SU-DHL-6 (cell line): ENCODE measurements around the gene EIF4B.

ENCODE experiments used
- H2AFZ ChIP-seq: fragments of 200-600 bp; sonication (generic); 2 replicates; pipeline ENCODE4 v1.6.1; 2014; ENCODE audit warnings: low read depth, mild to moderate bottlenecking, moderate library complexity, mixed read lengths, antibody characterized with exemption, low read length; ENCODE audit not compliant: severe bottlenecking
- H3F3A ChIP-seq: fragments of 200-600 bp; shearing (Covaris generic); 2 replicates; pipeline ENCODE4 v1.6.0; 2016; ENCODE audit warnings: antibody characterized with exemption, mild to moderate bottlenecking; ENCODE audit not compliant: insufficient read depth
- H3K27ac ChIP-seq: fragments of 200-600 bp; sonication (generic); 2 replicates; pipeline ENCODE4 v1.5.1; 2016; ENCODE audit warnings: low read depth, mild to moderate bottlenecking, low read length, moderate library complexity, mixed read lengths
- H3K27me3 ChIP-seq: fragments of 200-600 bp; sonication (generic), shearing (Covaris generic); 2 replicates; pipeline ENCODE4 v1.6.0; 2014; ENCODE audit warnings: mild to moderate bottlenecking, low read length
- H3K36me3 ChIP-seq: fragments of 200-600 bp; sonication (generic); 2 replicates; pipeline ENCODE4 v1.6.1; 2014; ENCODE audit warnings: mild to moderate bottlenecking, low read length, mixed read lengths
- H3K4me2 ChIP-seq: fragments of 300-600, 200-600 bp; shearing (Covaris generic), sonication (generic); 2 replicates; pipeline ENCODE4 v1.6.0; 2014; ENCODE audit warnings: low read length, low read depth, mild to moderate bottlenecking; ENCODE audit not compliant: poor library complexity, severe bottlenecking
- H3K4me3 ChIP-seq: fragments of 200-600 bp; sonication (generic); 2 replicates; pipeline ENCODE4 v1.5.1; 2014; ENCODE audit warnings: antibody characterized with exemption, low read length, mild to moderate bottlenecking, mixed read lengths; ENCODE audit not compliant: insufficient read depth, poor library complexity, severe bottlenecking
- H3K79me2 ChIP-seq: fragments of 200-600 bp; sonication (generic); 2 replicates; pipeline ENCODE4 v1.6.1; 2014; ENCODE audit warnings: mild to moderate bottlenecking, low read length, moderate library complexity; ENCODE audit not compliant: insufficient read depth
- H3K9ac ChIP-seq: fragments of 200-600 bp; sonication (generic); 2 replicates; pipeline ENCODE4 v1.7.0; 2014; ENCODE audit warnings: mild to moderate bottlenecking, low read length
- H3K9me2 ChIP-seq: fragments of 200-600 bp; sonication (generic); replicated peaks from 2 replicates; pipeline ENCODE4 v1.6.1; 2014; ENCODE audit warnings: low read length; ENCODE audit not compliant: insufficient read depth
- H3K9me3 ChIP-seq: fragments of 200-600 bp; sonication (generic); 2 replicates; pipeline ENCODE4 v1.6.1; 2014; ENCODE audit warnings: low read length, mixed read lengths; ENCODE audit not compliant: insufficient read depth
- H4K20me1 ChIP-seq: fragments of 200-600 bp; sonication (generic); 2 replicates; pipeline ENCODE4 v1.6.1; 2014; ENCODE audit warnings: low read depth, mild to moderate bottlenecking, antibody characterized with exemption, low read length, moderate library complexity, mixed read lengths
- CTCF ChIP-seq: fragments of 200-600 bp; sonication (generic); IDR thresholded peaks from one replicate; pipeline ENCODE4 v1.5.1; 2017; ENCODE audit warnings: antibody characterized with exemption, mild to moderate bottlenecking, low read length, moderate library complexity; ENCODE audit not compliant: insufficient read depth, poor library complexity, severe bottlenecking
- EZH2phosphoT487 ChIP-seq: fragments of 200-600 bp; sonication (generic), shearing (Covaris generic); conservative IDR thresholded peaks from 2 replicates; pipeline ENCODE4 v1.6.1; 2018; ENCODE audit warnings: mild to moderate bottlenecking, antibody characterized with exemption, low read length, moderate library complexity, mixed read lengths

EIF4B gene

GRCh38 chr12:53078425-53079225 is 72.4 kb downstream of the EIF4B start:
- H3K9me2 ChIP-seq = no peaks in the 10 kb centered on the region
- no peaks in the 10 kb centered on the region for H3K9me3 ChIP-seq
- H3K4me3 ChIP-seq = peak overlapping the region; percentile 69
- H3K9ac ChIP-seq = peak overlapping the region; percentile 78
- peak overlapping the region; percentile 55 for H2AFZ ChIP-seq
- H3K79me2 ChIP-seq = peaks cover 7% of the 10 kb centered on the region
- no peaks in the 10 kb centered on the region for H3F3A ChIP-seq
- H3K4me2 ChIP-seq = peak overlapping the region; percentile 88
- H3K27me3 ChIP-seq = no peaks in the 10 kb centered on the region
- TF ChIP-seq EZH2phosphoT487 = no peak
- no peak for TF ChIP-seq CTCF
- H3K36me3 ChIP-seq = no peaks in the 10 kb centered on the region
- H4K20me1 ChIP-seq = no peaks in the 10 kb centered on the region
- H3K27ac ChIP-seq = peak overlapping the region; percentile 38; the same call in 1 of the 2 replicates

- Histone ChIP-seq H3K27ac (peak within 1 kb of the TSS; percentile 38; the same call in 1 of the 2 replicates), H3K27me3 (no peaks in the 10 kb centered on the region), H4K20me1 (no peaks in the 10 kb centered on the region), H3K4me3 (peak within 1 kb of the TSS; percentile 69), H3K4me2 (peak within 1 kb of the TSS; percentile 88), H3K36me3 (no peaks in the 10 kb centered on the region), H3F3A (no peaks in the 10 kb centered on the region), H2AFZ (peak within 1 kb of the TSS; percentile 95), H3K9ac (peak within 1 kb of the TSS; percentile 78), H3K79me2 (peaks cover 7% of the 10 kb centered on the region), H3K9me2 (no peaks in the 10 kb centered on the region), H3K9me3 (no peaks in the 10 kb centered on the region)
- TF ChIP-seq EZH2phosphoT487 = no peak
- no peak for TF ChIP-seq CTCF
Measured at GRCh38 chr12:53079226-53080117, 73.2 kb downstream of the EIF4B start, which contains the start of gene SPRYD3. TSS of gene SPRYD3 (minus strand) at chr12:53079390. CDS start at chr12:53079333, 57 bp downstream.

GRCh38 chr12:53082637-53083175 is 76.5 kb downstream of the EIF4B start:
- Histone ChIP-seq H3K4me3 (no peak overlapping the region), H3K9ac (no peak overlapping the region), H3K27ac (no peak overlapping the region), H3K79me2 (peaks cover 7% of the 10 kb centered on the region), H3K9me3 (no peaks in the 10 kb centered on the region), H3K4me2 (no peak overlapping the region), H3K36me3 (no peaks in the 10 kb centered on the region), H3K9me2 (no peaks in the 10 kb centered on the region), H2AFZ (no peak overlapping the region), H3F3A (no peaks in the 10 kb centered on the region), H3K27me3 (no peaks in the 10 kb centered on the region), H4K20me1 (no peaks in the 10 kb centered on the region)
- TF ChIP-seq CTCF = no peak
- no peak for TF ChIP-seq EZH2phosphoT487
